RWPE2 (cell line): ENCODE measurements around the gene ESRP2.

Experiments
- ATAC-seq: fragments of 200-7000 bp; cut with Tn5 transposase; 3 replicates; pipeline ENCODE4 v1.9.1; 2021; ENCODE audit warnings: low read depth
- DNase-seq: peaks from one replicate; pipeline ENCODE4 v3.0.0-alpha.2; 2020; ENCODE audit warnings: low spot score
- H3K27ac ChIP-seq: fragments of 450-650 bp; 2 replicates; pipeline ENCODE4 v1.5.1; 2017; ENCODE audit warnings: mild to moderate bottlenecking; ENCODE audit not compliant: poor library complexity, severe bottlenecking
- H3K27me3 ChIP-seq: fragments of 250-450 bp; sonication (Bioruptor Pico); 2 replicates; pipeline ENCODE4 v1.5.1; 2021; ENCODE audit warnings: mild to moderate bottlenecking, moderate library complexity; ENCODE audit not compliant: insufficient read depth, poor library complexity, severe bottlenecking
- H3K36me3 ChIP-seq: fragments of 250-450 bp; sonication (Bioruptor Pico); 2 replicates; pipeline ENCODE4 v1.5.1; 2020; ENCODE audit warnings: low read depth, mild to moderate bottlenecking, moderate library complexity
- H3K4me1 ChIP-seq: fragments of 250-450 bp; sonication (Bioruptor Pico); 2 replicates; pipeline ENCODE4 v1.5.1; 2021; ENCODE audit warnings: mild to moderate bottlenecking, moderate library complexity; ENCODE audit not compliant: insufficient read depth, poor library complexity, severe bottlenecking
- H3K4me3 ChIP-seq: fragments of 250-450 bp; sonication (Bioruptor Pico); 2 replicates; pipeline ENCODE4 v1.5.1; 2021; ENCODE audit warnings: mild to moderate bottlenecking, moderate library complexity; ENCODE audit not compliant: severe bottlenecking
- H3K9me3 ChIP-seq: fragments of 250-450 bp; sonication (Bioruptor Pico); 2 replicates; pipeline ENCODE4 v1.5.1; 2021; ENCODE audit warnings: mild to moderate bottlenecking, moderate library complexity; ENCODE audit not compliant: severe bottlenecking
- TF ChIP-seq, protein P1 (sequence below): fragments of 450-650 bp; IDR thresholded peaks from one replicate; pipeline ENCODE4 v1.5.1; 2017; ENCODE audit warnings: mild to moderate bottlenecking, moderate library complexity; ENCODE audit not compliant: poor library complexity, severe bottlenecking

The ESRP2 gene

DNA sequence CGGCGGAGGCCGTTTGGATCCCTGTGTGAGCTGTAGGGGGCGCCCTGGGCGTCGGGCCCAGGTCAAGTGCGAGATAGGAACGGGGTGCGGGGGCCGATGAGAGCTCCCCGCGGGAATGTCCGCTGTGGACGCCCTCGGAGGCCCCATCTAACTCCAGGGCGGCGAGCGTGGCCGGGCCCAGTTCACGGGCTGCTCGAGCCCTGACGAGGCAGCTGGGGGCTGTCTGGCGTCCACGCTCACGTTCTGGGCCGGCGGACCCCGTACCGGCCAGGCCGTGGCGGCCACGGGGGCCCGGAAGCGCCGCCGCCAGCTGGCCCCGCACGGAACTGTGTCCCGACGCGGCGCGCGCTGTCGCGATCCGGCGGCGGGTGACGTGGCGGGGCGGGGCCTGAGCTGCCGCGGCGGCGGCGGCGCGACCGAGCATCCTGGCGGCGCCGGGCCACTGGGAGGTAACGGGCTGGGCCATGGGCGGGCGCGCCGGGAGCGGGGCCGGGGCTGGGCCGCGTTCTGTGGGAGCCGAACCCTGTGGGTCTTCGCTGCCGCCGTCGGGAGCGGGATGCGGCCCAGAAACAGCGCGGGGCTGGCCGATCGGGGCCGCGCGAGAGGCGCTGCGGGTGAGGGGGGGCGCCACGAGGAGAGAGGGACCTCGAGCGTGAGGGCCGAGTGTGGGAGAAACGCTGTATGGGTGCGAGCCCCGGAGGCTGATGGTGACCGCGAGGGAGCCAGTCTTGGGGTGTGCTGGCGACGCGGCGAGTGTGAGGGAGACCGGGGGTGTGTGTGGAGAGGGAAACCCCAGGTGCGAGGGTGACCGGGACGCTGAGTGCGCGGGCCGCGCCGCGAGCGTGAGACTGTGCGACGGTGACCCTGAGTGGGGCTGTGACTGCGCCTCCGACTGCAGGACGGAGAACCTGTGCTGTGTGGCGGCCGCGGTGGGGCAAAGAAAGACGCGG is 28.5 kb upstream of the ESRP2 start, which contains the start of gene SLC7A6:
Gene SLC7A6 (plus strand): TSS at position 399 of the 950 bp plus-strand sequence. CDS start 10,201 bp downstream, outside the sequence.
- Histone ChIP-seq H3K9me3 (no peaks in the 10 kb centered on the region), H3K36me3 (peaks cover 17% of the 10 kb centered on the region), H3K4me3 (peak within 1 kb of the TSS; percentile 91), H3K4me1 (peaks cover 4% of the 10 kb centered on the region), H3K27me3 (no peaks in the 10 kb centered on the region), H3K27ac (peak within 1 kb of the TSS; percentile 89)
- ATAC-seq: peak; percentile 51
- peak; percentile 70 for DNase-seq
- TF ChIP-seq, protein P1, sequence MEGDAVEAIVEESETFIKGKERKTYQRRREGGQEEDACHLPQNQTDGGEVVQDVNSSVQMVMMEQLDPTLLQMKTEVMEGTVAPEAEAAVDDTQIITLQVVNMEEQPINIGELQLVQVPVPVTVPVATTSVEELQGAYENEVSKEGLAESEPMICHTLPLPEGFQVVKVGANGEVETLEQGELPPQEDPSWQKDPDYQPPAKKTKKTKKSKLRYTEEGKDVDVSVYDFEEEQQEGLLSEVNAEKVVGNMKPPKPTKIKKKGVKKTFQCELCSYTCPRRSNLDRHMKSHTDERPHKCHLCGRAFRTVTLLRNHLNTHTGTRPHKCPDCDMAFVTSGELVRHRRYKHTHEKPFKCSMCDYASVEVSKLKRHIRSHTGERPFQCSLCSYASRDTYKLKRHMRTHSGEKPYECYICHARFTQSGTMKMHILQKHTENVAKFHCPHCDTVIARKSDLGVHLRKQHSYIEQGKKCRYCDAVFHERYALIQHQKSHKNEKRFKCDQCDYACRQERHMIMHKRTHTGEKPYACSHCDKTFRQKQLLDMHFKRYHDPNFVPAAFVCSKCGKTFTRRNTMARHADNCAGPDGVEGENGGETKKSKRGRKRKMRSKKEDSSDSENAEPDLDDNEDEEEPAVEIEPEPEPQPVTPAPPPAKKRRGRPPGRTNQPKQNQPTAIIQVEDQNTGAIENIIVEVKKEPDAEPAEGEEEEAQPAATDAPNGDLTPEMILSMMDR: peak; percentile 82

DNA sequence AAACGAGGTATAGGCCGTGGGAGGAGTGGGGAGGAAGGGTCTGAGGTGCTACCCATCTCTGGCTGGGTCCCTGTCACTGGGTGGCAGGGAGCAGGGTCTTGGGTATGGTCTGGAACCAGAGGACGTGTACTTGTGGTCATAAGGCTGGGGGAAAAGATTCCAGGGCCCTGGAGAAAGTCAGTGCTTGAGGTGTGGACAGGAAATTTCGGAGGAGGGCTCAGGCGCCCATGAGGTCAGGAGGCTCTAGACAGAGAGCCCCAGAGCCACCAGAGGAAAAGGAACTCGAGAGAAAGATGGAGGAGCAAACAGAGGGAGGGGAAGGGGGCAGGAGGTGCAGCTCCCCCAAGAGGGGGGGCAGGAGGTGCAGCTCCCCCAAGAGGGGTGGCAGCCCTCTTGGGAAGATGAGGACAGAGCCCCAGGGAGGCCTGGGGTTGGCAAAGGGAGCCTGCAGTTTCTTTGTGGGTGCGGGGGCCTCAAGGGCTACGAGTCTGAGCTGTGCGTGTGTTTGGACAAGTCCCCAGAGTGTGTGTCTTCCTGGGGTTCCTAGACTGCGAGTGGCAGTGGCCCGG is 27.7 kb upstream of the ESRP2 start:
- Histone ChIP-seq H3K36me3 (peaks cover 17% of the 10 kb centered on the region), H3K4me3 (peak overlapping the region; percentile 91), H3K27me3 (no peaks in the 10 kb centered on the region), H3K27ac (peak overlapping the region; percentile 89), H3K9me3 (no peaks in the 10 kb centered on the region), H3K4me1 (peaks cover 4% of the 10 kb centered on the region)
- DNase-seq (no peak), ATAC-seq (no peak; the same call in 2 of the 3 replicates)
- TF ChIP-seq, protein P1: no peak

DNA sequence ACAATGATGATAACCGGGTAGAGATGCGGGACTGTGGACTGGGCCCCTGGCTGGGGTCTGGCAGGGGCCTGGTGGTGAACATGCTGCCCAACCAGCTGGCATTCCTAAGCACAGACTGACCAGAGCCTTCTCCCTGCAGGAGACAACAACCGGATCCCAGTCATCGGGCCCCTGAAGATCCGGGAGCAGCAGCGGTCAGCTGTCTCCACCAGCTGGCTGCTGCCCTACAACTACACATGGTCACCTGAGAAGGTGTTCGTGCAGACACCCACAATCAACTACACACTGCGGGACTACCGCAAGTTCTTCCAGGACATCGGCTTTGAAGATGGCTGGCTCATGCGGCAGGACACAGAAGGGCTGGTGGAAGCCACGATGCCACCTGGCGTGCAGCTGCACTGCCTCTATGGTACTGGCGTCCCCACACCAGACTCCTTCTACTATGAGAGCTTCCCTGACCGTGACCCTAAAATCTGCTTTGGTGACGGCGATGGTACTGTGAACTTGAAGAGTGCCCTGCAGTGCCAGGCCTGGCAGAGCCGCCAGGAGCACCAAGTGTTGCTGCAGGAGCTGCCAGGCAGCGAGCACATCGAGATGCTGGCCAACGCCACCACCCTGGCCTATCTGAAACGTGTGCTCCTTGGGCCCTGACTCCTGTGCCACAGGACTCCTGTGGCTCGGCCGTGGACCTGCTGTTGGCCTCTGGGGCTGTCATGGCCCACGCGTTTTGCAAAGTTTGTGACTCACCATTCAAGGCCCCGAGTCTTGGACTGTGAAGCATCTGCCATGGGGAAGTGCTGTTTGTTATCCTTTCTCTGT is 23.3 kb upstream of the ESRP2 start:
- Histone ChIP-seq H3K9me3 (no peaks in the 10 kb centered on the region), H3K4me3 (no peak overlapping the region), H3K4me1 (no peaks in the 10 kb centered on the region), H3K27ac (no peak overlapping the region), H3K36me3 (peaks cover 19% of the 10 kb centered on the region), H3K27me3 (no peaks in the 10 kb centered on the region)
- ATAC-seq (no peak), DNase-seq (no peak)
- TF ChIP-seq, protein P1: no peak

DNA sequence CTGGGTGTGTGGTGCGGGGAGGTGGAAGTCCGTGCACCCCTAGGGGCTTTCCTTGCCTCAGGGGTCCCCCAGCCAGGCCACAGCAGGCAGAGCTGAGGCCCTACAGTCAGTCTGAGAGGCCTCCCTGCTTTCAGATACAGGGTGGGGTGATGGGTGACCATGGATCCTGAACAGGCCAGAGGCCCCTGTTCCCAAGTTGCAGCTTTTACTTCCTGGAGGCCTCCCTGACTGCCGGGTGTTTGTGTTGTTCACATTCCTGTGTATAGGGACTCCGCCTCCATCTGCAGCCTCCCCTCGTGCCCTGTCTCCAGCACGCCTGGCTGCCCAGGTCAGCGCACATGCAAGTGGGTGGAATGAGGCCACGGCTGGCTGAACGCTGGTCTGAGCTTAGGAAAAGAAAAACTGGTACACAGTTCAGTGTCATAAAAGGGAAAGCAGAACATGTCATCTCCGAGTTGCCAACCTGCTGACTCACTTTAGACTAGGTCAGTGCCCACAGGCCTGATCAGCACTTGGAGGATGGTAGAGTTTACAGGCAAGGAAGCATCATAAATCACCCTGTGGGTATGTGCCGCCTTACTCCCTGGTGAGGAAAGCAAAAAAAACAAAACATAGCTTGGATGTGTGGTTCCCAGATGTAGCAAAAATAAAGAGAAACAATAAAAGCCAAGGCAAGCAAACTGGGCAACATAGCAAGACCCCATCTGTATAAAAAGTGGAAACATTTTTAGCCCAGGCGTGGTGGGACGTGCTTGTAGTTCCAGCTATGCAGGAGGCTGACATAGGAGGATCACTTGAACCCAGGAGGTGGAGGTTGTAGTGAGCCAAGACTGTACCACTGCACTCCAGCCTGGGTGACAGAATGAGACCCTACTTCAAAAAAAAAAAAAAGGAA is 22.2 kb upstream of the ESRP2 start:
- DNase-seq: no peak
- Histone ChIP-seq H3K9me3 (no peaks in the 10 kb centered on the region), H3K27me3 (no peaks in the 10 kb centered on the region), H3K4me3 (no peak overlapping the region), H3K27ac (peak overlapping the region; percentile 31), H3K4me1 (no peaks in the 10 kb centered on the region), H3K36me3 (peaks cover 20% of the 10 kb centered on the region)
- ATAC-seq: peak; percentile 57
- TF ChIP-seq, protein P1: no peak
